NCI-H2081 treated with DMSO at 0.1 percent for 48 hours (cell line): ENCODE measurements around the gene TMLHE.
"Not testable (repeated sequence)": the region's sequence is repeated elsewhere in the genome, so short reads cannot be mapped to it uniquely, and the experiment has no call there.

Experiments
- DNase-seq: peaks from one replicate; lab custom pipeline; 2025; lab: John Stamatoyannopoulos, UW

TMLHE gene, protein sequence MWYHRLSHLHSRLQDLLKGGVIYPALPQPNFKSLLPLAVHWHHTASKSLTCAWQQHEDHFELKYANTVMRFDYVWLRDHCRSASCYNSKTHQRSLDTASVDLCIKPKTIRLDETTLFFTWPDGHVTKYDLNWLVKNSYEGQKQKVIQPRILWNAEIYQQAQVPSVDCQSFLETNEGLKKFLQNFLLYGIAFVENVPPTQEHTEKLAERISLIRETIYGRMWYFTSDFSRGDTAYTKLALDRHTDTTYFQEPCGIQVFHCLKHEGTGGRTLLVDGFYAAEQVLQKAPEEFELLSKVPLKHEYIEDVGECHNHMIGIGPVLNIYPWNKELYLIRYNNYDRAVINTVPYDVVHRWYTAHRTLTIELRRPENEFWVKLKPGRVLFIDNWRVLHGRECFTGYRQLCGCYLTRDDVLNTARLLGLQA

GRCh38 chrX:155612312-155613224 is at the start of gene TMLHE, which contains the start of gene SPRY3:
TMLHE (minus strand) TSS chrX:155612952; CDS start chrX:155545276, 67,676 bp downstream.
SPRY3 (plus strand) TSS chrX:155612586.
- DNase-seq: no peak

GRCh38 chrX:155662282-155662681 is 49.5 kb upstream of the TMLHE start:
- DNase-seq: no peak

GRCh38 chrX:155645180-155645579 is 32.4 kb upstream of the TMLHE start:
- no peak for DNase-seq

- no peak for DNase-seq
Measured at GRCh38 chrX:155643240-155643639, 30.5 kb upstream of the TMLHE start.

DNA sequence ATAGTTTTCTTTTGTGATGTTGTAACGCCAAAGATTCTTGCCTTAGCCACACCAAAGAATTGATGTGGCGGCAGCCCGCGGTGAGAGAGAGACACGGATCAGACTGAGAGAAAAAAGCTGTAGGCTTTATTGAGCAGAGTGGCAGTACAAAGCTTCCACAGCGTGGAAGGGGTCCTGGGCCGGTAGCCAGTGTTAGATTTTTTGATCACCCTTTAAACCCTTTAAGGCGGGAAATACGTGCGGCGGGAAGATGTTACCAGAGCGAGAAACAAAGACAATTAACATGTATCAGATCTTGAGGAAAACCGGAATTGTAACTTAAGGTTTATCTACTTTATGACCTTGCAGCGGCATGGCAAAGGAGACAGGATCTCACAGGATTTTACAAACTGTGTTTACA is 28.6 kb upstream of the TMLHE start:
- DNase-seq: not testable (repeated sequence)

DNA sequence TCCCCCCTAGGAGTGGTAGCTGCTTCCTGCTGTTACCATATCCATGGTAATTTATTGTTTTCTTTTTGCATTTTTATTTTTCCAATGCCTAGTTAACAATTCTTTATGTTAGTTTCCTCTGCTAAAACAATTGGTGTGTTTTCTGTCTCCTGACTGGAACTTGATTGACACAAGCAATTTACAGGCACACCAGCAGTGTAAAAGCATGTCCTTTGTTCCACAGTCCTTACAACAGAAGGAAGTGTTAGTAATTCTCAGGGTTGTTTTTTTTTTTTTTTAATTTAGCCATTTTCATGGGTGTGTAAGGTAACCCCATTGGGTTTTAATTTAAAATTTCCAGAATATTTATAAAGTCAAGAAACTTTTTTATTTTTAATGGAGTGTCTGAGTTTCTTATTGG is 25.0 kb upstream of the TMLHE start:
- no peak for DNase-seq

DNA sequence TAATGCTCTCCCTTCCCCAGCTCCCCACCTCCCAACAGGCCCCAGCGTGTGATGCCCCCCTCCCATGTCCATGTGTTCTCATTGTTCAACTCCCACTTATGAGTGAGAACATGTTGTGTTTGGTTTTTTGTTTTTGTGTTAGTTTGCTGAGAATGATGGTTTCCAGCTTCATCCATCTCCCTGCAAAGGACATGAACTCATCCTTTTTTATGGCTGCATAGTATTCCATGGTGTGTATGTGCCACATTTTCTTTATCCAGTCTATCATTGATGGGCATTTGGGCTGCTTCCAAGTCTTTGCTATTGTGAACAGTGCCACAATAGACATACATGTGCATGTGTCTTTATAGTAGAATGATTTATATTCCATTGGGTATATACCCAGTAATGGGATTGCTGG is 22.3 kb upstream of the TMLHE start:
- not testable (repeated sequence) for DNase-seq

GRCh38 chrX:155632431-155633100 is 19.8 kb upstream of the TMLHE start:
- no peak for DNase-seq

GRCh38 chrX:155620110-155620509 is 7.4 kb upstream of the TMLHE start:
- DNase-seq: not testable (repeated sequence)

GRCh38 chrX:155615938-155616337 is 3.2 kb upstream of the TMLHE start:
- no peak for DNase-seq

GRCh38 chrX:155613927-155614559 is 1.3 kb upstream of the TMLHE start:
- no peak for DNase-seq

- DNase-seq: no peak
Measured at GRCh38 chrX:155611302-155611701, 1.4 kb downstream of the TMLHE start.

- no peak for DNase-seq
Measured at GRCh38 chrX:155592981-155593380, 19.8 kb downstream of the TMLHE start.

DNA sequence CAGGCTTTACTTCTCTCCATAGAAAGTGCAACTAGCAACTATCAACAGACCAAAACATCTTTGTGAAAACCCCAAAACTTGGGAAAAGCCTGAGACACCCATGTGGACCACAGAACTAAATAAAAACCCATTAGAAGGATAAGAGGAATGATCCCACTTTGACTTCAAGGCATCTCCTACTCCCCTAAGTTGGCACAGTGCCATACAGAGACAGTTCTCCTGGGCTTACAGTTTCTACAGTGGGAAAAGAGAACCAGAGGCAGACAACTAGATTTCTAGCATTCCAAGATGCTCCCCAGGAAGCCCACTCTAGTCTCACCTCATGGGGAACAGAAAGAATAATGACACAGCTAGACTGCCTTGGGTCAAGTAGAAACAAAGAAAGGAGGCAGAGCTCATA is 20.4 kb downstream of the TMLHE start:
- DNase-seq: no peak

DNA sequence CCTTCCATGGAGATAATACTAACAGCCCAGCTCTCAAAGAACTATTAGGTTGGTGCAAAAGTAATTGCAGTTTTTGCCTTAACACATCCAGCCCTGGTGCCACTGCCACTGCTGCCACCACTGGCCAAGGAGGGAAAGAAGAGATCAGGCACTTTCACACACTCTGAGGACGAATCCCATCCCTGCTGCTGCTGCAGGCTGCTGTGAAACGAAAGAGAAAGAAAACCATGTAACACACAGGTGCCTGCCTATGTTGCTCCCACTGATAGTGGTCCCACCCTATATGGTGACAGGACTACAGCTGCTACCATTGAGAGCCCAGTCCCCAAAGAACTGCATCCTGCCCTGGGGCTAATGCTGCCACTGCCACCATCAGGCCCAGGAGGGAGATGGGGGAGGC is 35.1 kb downstream of the TMLHE start:
- DNase-seq: no peak

DNA sequence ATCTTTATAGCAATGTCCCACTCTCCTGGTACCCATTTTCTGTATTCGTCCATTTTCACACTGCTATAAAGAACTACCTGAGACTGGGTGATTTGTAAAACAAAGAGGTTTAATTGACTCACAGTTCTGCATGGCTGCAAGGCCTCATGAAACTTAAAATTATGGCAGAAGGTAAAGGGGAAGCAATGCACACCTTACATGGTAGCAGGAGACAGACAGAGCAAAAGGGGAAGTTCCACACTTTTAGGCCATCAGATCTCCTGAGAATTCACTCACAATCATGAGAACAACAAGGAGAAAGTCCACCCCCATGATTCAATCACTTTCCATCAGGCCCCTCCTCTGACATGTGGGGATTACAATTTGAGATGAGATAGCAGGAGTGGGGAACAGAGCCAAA is 49.7 kb downstream of the TMLHE start:
- DNase-seq: no peak

DNA sequence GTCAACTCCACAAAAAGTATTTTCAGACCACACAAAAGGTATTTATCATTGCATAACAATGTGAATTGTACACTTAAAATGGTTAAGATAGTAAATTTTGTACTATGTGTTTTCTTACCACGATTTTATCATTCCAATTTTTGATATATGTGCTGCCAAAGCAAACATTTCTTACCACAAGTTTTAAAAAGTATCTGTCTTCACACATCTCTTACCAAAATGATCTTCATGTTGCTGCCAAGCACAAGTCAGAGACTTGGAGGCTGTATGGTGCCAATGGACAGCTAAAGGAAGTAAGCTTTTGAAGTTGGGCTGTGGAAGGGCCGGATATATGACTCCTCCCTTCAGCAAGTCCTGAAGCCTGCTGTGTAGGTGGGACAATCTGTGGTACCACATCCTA is 67.9 kb downstream of the TMLHE start:
- no peak for DNase-seq

DNA sequence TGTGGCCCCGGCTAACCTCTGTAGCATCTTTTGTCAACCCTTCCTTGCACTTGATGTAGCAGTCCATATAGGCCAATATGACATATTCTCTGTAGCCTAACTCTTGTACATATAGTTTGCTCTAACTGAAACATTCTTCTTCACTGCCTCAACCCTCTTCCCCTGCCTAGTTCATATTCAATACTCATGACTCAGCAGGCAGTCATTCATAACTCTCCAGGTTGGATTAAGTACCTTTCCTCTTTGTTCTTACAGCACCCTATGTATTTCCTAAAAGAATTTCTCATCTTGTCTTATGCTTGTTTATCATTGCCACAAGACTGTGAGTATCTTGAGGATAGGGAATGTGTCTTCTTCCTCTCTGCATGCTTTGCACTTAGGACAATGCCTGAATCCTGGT is 76.9 kb downstream of the TMLHE start:
- DNase-seq: no peak

DNA sequence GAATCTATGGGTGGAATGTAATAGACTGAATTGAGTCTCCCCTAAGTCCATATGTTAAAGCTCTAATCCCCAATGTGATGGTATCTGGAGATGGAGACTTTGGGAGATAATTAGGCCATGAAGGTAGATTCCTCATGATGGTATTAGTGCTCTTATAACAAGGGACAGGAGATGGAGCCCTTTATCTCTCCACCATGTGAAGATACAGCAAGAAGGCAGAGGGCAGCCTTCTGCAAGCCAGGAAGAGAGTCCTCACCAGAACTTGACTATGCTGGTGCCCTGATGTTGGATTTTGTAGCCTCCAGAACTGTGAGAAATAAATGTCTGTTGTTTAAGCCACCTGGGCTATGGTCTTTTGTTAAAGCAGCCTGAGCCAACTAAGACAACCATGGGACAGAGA is 78.0 kb downstream of the TMLHE start:
- no peak for DNase-seq

- not testable (repeated sequence) for DNase-seq
Measured at GRCh38 chrX:155527023-155527422, 85.7 kb downstream of the TMLHE start.

DNA sequence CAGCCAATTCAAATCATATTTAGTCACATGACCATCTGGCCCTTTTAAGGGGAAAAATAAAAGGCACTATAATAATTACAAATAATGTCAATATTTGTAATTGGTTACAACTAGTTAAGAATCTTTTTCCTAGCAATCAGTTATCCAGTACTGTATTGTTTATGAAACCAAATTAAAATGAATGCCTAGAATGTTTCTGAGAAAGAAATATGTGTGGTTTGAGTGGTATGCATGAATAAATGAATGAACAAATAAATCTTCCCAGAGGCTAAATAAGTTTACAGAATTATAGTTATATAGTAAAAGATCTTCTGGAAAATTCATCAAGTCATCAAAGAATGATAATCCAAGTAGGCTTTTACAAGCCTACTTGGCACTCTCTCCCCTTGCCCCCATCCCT is 98.5 kb downstream of the TMLHE start:
- DNase-seq: no peak

DNA sequence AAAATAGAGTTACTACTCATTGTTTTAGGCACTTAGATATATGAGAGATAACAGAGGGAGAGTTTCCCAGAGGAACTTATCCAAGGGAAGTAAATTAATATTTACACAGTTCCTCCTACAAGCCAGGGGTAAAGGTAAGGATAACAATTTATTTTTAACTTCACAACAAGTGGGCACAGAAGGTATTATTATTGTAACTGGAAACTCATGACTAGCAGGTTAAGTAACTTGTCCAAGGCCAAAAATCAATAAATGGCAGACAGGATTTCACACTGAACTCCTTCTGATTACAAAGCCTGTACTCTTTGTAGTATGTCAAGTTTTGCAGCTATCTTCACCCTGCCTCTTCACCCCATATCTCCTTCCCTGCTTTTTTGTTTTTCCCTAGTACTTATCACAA is 107.5 kb downstream of the TMLHE start:
- no peak for DNase-seq
